Testis (tissue), 2 donors: ENCODE results near the gene SPAAR.

Experiments used
- POLR2A ChIP-seq: fragments of 450-650 bp; IDR thresholded peaks from one replicate; pipeline ENCODE4 v1.6.1; 2017; ENCODE audit warnings: antibody characterized with exemption, mild to moderate bottlenecking, moderate library complexity
- TF ChIP-seq, protein P1 (sequence below), 3 experiments: fragments of 450-650 bp in 2 of 3; fragments of 200-600 bp in 1 of 3; sonication (generic) in 1 of 3; IDR thresholded peaks; one replicate each; pipeline ENCODE4 v1.5.1; 2016 to 2019; ENCODE audit warnings: antibody characterized with exemption in 3 of 3, mild to moderate bottlenecking in 2 of 3, moderate library complexity in 1 of 3

DNA sequence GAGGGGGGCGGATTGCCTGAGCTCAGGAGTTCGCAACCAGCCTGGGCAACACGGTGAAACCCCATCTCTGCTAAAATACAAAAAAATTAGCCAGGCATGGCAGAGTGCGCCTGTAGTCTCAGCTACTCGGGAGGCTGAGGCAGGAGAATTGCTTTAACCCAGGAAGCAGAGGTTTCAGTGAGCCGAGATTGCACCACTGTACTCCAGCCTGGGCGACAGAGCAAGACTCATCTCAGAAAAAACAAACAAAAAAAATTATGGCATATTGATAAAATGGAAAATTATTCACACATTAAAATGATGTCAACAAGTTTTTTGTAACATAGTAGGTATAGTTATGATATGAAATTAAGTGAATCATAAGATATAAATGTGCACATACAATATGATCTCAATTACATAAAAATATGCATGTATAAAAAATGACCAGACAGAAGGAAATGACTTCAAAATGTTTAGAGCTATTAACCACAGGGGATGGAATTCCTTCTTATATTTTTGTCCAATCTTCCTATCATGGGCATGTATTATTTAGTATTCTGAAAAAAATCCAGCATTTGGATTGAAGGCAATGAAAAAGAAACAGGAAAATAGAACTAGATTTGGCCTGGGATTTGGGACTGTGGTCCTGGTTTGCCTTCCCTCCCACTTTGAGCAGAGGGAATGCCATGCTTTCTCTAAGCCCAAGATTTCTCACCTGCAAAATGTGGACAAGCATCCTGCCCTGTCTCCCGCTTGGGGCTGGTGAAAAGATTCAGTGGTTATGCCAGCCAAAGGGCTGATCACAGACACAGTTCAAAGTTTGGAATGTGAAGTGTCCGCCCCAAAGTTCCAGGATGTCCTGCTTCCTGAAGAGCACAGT, 19.5 kb downstream of the SPAAR start:
- TF ChIP-seq, protein P1, sequence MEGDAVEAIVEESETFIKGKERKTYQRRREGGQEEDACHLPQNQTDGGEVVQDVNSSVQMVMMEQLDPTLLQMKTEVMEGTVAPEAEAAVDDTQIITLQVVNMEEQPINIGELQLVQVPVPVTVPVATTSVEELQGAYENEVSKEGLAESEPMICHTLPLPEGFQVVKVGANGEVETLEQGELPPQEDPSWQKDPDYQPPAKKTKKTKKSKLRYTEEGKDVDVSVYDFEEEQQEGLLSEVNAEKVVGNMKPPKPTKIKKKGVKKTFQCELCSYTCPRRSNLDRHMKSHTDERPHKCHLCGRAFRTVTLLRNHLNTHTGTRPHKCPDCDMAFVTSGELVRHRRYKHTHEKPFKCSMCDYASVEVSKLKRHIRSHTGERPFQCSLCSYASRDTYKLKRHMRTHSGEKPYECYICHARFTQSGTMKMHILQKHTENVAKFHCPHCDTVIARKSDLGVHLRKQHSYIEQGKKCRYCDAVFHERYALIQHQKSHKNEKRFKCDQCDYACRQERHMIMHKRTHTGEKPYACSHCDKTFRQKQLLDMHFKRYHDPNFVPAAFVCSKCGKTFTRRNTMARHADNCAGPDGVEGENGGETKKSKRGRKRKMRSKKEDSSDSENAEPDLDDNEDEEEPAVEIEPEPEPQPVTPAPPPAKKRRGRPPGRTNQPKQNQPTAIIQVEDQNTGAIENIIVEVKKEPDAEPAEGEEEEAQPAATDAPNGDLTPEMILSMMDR (IDR thresholded peaks at IDR 0.05) = no peak
- TF ChIP-seq POLR2A = no peak
